ENCODE data around the gene POLR3G.

POLR3G gene

DNA sequence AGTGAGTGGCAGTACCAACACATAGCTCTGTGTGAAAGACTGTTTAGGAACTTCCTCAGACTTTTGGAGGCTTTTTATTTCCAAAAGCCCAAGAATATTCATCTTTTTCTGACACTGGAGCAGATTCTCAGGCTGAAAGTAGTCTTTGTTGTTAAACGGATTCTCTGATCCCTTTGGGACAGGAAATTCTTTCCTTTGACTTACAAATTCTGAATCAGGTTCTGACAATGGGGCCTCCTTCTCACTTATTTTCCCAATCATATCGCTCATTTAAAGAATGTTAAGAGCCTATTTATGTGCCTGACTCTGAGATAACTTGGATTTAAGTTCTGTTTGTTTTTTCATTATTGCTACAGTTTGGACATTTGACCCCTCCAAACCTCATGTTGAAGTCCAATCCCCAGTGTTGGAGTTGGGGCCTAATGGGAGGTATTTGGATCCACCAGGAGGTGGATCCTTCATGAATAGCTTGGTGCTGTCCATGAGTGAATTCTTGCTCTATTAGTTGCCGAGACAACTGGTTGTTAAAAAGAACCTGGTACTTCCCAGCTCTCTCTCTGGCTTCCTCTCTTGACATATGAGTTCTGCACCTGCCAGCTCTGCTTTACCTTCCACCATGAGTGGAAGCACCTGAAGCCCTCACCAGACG is 79.8 kb downstream of the POLR3G start:
- no peak for DNase-seq (ENCODE audit: low read depth)

DNA sequence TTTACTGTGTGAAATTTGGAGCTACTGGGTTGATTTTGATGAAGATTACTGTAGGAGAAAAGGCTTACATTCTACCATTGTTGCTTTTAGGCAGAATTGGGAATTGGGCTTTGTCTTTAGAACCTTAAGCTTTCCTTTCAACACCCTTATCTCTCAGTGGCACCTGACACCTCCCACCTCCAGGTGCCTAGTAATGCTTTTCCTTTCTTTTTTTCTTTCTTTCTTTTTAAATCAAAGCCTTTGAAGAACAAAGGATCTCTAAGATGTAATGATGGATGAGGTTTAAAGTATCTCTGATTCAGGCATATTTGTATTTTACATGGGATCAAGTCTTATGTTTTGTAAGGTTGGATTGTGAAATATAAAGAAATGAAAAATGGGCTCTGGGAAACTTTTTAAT is 81.0 kb downstream of the POLR3G start:
- no peak for DNase-seq (ENCODE audit: low read depth)
- TF ChIP-seq POLR2A (IDR thresholded peaks at IDR 0.05; ENCODE audit: extremely low read depth, insufficient read length): no peak
- TF ChIP-seq MYC (IDR thresholded peaks at IDR 0.05; ENCODE audit: low read depth, low read length): no peak
- TF ChIP-seq, protein P1, sequence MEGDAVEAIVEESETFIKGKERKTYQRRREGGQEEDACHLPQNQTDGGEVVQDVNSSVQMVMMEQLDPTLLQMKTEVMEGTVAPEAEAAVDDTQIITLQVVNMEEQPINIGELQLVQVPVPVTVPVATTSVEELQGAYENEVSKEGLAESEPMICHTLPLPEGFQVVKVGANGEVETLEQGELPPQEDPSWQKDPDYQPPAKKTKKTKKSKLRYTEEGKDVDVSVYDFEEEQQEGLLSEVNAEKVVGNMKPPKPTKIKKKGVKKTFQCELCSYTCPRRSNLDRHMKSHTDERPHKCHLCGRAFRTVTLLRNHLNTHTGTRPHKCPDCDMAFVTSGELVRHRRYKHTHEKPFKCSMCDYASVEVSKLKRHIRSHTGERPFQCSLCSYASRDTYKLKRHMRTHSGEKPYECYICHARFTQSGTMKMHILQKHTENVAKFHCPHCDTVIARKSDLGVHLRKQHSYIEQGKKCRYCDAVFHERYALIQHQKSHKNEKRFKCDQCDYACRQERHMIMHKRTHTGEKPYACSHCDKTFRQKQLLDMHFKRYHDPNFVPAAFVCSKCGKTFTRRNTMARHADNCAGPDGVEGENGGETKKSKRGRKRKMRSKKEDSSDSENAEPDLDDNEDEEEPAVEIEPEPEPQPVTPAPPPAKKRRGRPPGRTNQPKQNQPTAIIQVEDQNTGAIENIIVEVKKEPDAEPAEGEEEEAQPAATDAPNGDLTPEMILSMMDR (IDR thresholded peaks at IDR 0.05; ENCODE audit: low read depth, low read length): no peak
- TF ChIP-seq, protein P2, sequence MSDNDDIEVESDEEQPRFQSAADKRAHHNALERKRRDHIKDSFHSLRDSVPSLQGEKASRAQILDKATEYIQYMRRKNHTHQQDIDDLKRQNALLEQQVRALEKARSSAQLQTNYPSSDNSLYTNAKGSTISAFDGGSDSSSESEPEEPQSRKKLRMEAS (IDR thresholded peaks at IDR 0.05; ENCODE audit: low read depth, low read length): no peak
- no peak overlapping the region for H3K4me3 ChIP-seq (ENCODE audit: low read depth, low read length)

More for the DNA sequence above, 79.8 kb downstream of the POLR3G start:
- no peak overlapping the region for H3K4me3 ChIP-seq (ENCODE audit: low read depth, low read length)
- TF ChIP-seq, protein P2 (IDR thresholded peaks at IDR 0.05; ENCODE audit: low read depth, low read length): no peak
- TF ChIP-seq MYC (IDR thresholded peaks at IDR 0.05; ENCODE audit: low read depth, low read length): no peak
- TF ChIP-seq, protein P1 (IDR thresholded peaks at IDR 0.05; ENCODE audit: low read depth, low read length): no peak
- no peak for TF ChIP-seq POLR2A (IDR thresholded peaks at IDR 0.05; ENCODE audit: extremely low read depth, insufficient read length)

DNA sequence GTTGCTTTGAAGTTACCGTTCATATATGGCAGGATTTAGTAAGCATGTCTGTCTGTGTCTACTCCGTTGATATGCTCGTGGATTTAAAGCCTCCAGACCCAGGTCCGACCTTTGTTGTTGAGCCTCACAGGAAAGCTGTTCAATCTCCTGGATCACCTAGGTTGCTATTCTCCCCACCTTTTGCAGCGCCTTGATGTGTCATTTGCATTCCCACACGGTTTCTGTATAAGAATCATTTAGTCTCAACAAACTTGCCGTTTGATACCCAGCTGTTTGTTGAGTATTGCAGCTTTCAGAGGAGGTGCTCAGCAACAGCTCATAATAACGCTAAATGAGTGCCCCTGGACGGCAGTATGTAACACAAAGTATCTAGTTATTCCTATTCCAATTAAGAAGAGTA is 82.7 kb downstream of the POLR3G start:
- TF ChIP-seq, protein P1 (IDR thresholded peaks at IDR 0.05; ENCODE audit: low read depth, low read length): no peak
- TF ChIP-seq POLR2A (IDR thresholded peaks at IDR 0.05; ENCODE audit: extremely low read depth, insufficient read length): no peak
- DNase-seq (ENCODE audit: low read depth): no peak
- no peak overlapping the region for H3K4me3 ChIP-seq (ENCODE audit: low read depth, low read length)

DNA sequence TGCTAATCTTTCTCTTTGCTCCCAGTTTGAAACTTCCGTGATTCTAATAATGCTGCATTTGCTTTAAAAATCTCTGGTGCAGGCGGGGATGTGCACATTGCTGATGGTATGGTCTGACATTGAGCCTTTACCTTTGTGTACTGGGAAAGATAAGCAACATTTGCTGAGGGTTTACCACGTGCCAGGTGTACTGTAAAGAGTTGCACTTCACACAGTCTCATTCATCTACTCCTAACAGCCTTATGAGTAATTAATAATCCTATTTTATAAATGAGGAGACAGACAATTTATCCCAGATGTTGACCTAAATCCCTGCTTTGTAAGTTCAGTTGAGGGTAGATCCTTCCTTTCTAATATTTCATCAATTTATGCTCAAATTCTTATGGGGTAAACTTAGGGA is 83.2 kb downstream of the POLR3G start:
- TF ChIP-seq, protein P1 (IDR thresholded peaks at IDR 0.05; ENCODE audit: low read depth, low read length): no peak
- TF ChIP-seq POLR2A (IDR thresholded peaks at IDR 0.05; ENCODE audit: extremely low read depth, insufficient read length): no peak
- TF ChIP-seq, protein P2 (IDR thresholded peaks at IDR 0.05; ENCODE audit: low read depth, low read length): no peak
- TF ChIP-seq MYC (IDR thresholded peaks at IDR 0.05; ENCODE audit: low read depth, low read length): no peak
- H3K4me3 ChIP-seq (ENCODE audit: low read depth, low read length): no peak overlapping the region
- no peak for DNase-seq (ENCODE audit: low read depth)

DNA sequence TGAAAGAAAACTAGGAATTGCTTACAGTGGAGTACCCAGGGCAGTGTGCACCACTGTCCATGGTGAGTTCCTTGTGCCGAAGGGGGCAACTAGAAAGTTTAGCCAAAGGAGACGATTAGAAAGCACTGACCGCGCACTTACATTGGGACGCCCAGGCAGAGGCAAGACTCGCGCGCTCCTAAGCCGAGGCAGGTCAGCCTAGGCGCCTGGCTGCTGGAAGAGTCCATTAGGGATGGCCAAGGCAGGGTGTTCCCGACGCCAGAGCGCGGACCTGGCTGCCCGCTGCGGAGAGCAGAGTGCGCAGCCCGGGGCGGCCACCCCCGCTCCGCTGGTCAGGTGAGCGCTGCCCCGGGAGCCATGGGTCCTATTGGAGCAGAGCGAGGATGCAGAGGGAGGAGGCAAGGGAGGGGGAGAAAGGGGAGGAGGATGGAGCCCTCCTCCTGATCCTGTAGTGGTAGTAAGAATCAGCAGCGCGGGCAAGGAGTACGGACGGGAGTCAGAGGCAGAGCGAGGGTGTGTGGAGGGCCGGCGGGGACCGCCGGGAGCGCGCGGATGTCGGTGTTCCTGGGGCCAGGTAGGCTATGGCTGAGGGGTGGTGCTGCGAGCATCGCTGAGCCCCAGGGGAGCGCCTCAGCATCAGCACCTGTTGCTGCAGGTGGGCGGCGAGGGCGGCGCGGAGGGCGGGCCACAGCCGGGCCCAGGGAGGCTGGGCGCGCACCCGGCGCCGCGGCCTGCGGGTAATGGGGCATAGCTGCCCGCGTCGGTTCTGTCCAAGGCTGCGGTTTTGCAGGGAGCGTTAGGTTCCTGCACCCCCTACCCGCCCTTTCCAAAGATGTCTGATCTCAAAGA is 83.9 kb downstream of the POLR3G start, which contains the start of gene ADGRV1:
ADGRV1 (plus strand) TSS at position 454 of the 849 bp plus-strand sequence; CDS start at position 553, 99 bp downstream.
- H3K4me3 ChIP-seq (ENCODE audit: low read depth, low read length): no peak within 1 kb of the TSS
- TF ChIP-seq, protein P2 (IDR thresholded peaks at IDR 0.05; ENCODE audit: low read depth, low read length): no peak
- no peak for TF ChIP-seq POLR2A (IDR thresholded peaks at IDR 0.05; ENCODE audit: extremely low read depth, insufficient read length)
- TF ChIP-seq, protein P1 (IDR thresholded peaks at IDR 0.05; ENCODE audit: low read depth, low read length): no peak
- TF ChIP-seq MYC (IDR thresholded peaks at IDR 0.05; ENCODE audit: low read depth, low read length): no peak
- DNase-seq (ENCODE audit: low read depth): no peak
